Neural progenitor cell (in vitro differentiated cells): Measurements from ENCODE around the gene CENATAC.

ENCODE experiments used
- CTCF ChIP-seq: fragments of 200-600 bp; sonication (generic); IDR thresholded peaks from 2 replicates; pipeline ENCODE4 v1.5.1; 2017; ENCODE audit warnings: antibody characterized with exemption, mild to moderate bottlenecking
- EZH2 ChIP-seq: fragments of 200-600 bp; sonication (generic); IDR thresholded peaks from 2 replicates; pipeline ENCODE4 v1.6.1; 2017; ENCODE audit warnings: antibody characterized with exemption, mild to moderate bottlenecking, moderate library complexity
- EZH2phosphoT487 ChIP-seq: fragments of 200-600 bp; sonication (generic); IDR thresholded peaks from 2 replicates; pipeline ENCODE4 v1.6.1; 2017; ENCODE audit warnings: antibody characterized with exemption

GRCh38 chr11:118957549-118957948 is 40.4 kb upstream of the CENATAC start:
- TF ChIP-seq CTCF, result no peak
- no peak for TF ChIP-seq EZH2
- no peak for TF ChIP-seq EZH2phosphoT487
